H9 (cell line): ENCODE data around the gene TMEM163. TPM values are rescaled to one million over a fixed set of nuclear protein-coding genes. Genes with fewer than 3 reads are reported as not detected.

Experiments used
- DNase-seq: peaks from one replicate; pipeline ENCODE4 v3.0.0-alpha.2; 2017
- H2AFZ ChIP-seq: one replicate; pipeline ENCODE4 v1.6.1; 2013; ENCODE audit warnings: mild to moderate bottlenecking, low read length, control low read depth, moderate library complexity
- H2AK5ac ChIP-seq: 2 replicates; pipeline ENCODE4 v1.6.1; 2013; ENCODE audit warnings: low read length, control low read depth, mixed read lengths; ENCODE audit not compliant: insufficient read length
- H2BK120ac ChIP-seq: one replicate; pipeline ENCODE4 v1.6.1; 2013; ENCODE audit warnings: low read depth, mild to moderate bottlenecking, low read length, control low read depth, inconsistent platforms; ENCODE audit not compliant: poor library complexity, severe bottlenecking
- H2BK12ac ChIP-seq: 2 replicates; pipeline ENCODE4 v1.6.1; 2013; ENCODE audit warnings: low read length, control low read depth, mixed read lengths, low read depth; ENCODE audit not compliant: insufficient read length
- H2BK15ac ChIP-seq: 2 replicates; pipeline ENCODE4 v1.6.1; 2013; ENCODE audit warnings: low read depth, low read length, control low read depth
- H2BK20ac ChIP-seq: one replicate; pipeline ENCODE4 v1.6.1; 2013; ENCODE audit warnings: low read depth, mild to moderate bottlenecking, low read length, control low read depth, inconsistent platforms; ENCODE audit not compliant: poor library complexity, severe bottlenecking
- H2BK5ac ChIP-seq: 2 replicates; pipeline ENCODE4 v1.6.1; 2013; ENCODE audit warnings: low read length, control low read depth, mixed read lengths; ENCODE audit not compliant: insufficient read length
- H3K14ac ChIP-seq: 2 replicates; pipeline ENCODE4 v1.6.1; 2013; ENCODE audit warnings: low read length, control low read depth; ENCODE audit not compliant: insufficient read depth
- H3K18ac ChIP-seq: 2 replicates; pipeline ENCODE4 v1.6.1; 2013; ENCODE audit warnings: low read depth, mild to moderate bottlenecking, mixed read lengths, low read length, control low read depth; ENCODE audit not compliant: insufficient read length
- H3K23ac ChIP-seq: 2 replicates; pipeline ENCODE4 v1.6.1; 2013; ENCODE audit warnings: low read length, control low read depth, mixed read lengths, low read depth; ENCODE audit not compliant: insufficient read length
- H3K23me2 ChIP-seq: 2 replicates; pipeline ENCODE4 v1.6.1; 2013; ENCODE audit warnings: low read depth, mild to moderate bottlenecking, mixed read lengths, low read length, control low read depth; ENCODE audit not compliant: insufficient read length, poor library complexity, severe bottlenecking
- H3K27ac ChIP-seq: 2 replicates; pipeline ENCODE4 v1.5.1; 2013; ENCODE audit warnings: low read length, control low read depth, mixed read lengths, low read depth; ENCODE audit not compliant: insufficient read length
- H3K27me3 ChIP-seq: 2 replicates; pipeline ENCODE4 v1.6.1; 2013; ENCODE audit warnings: low read length, control low read depth, inconsistent platforms; ENCODE audit not compliant: insufficient read depth
- H3K4ac ChIP-seq: 2 replicates; pipeline ENCODE4 v1.6.1; 2013; ENCODE audit warnings: low read depth, mild to moderate bottlenecking, control low read depth, inconsistent platforms, low read length, moderate library complexity
- H3K4me1 ChIP-seq: 2 replicates; pipeline ENCODE4 v1.6.1; 2013; ENCODE audit warnings: low read length, control low read depth, inconsistent platforms; ENCODE audit not compliant: insufficient read depth
- H3K4me2 ChIP-seq: 2 replicates; pipeline ENCODE4 v1.6.1; 2013; ENCODE audit warnings: low read length, control low read depth, mixed read lengths; ENCODE audit not compliant: insufficient read length, insufficient read depth
- H3K56ac ChIP-seq: 2 replicates; pipeline ENCODE4 v1.6.1; 2013; ENCODE audit warnings: low read depth, mild to moderate bottlenecking, mixed read lengths, low read length, control low read depth; ENCODE audit not compliant: insufficient read length
- H3K79me1 ChIP-seq: 2 replicates; pipeline ENCODE4 v1.6.1; 2013; ENCODE audit warnings: low read depth, mild to moderate bottlenecking, moderate library complexity, low read length, control low read depth, inconsistent platforms; ENCODE audit not compliant: insufficient read depth, poor library complexity, severe bottlenecking
- H3K79me2 ChIP-seq: 2 replicates; pipeline ENCODE4 v1.6.1; 2013; ENCODE audit warnings: low read length, control low read depth, inconsistent platforms; ENCODE audit not compliant: insufficient read depth
- H3K9ac ChIP-seq: 2 replicates; pipeline ENCODE4 v1.6.1; 2013; ENCODE audit warnings: low read length, control low read depth, mixed read lengths; ENCODE audit not compliant: insufficient read length; ENCODE audit errors: extremely low read depth
- H3K9me3 ChIP-seq: one replicate; pipeline ENCODE4 v1.6.1; 2013; ENCODE audit warnings: low read depth, low read length, inconsistent platforms; ENCODE audit not compliant: control insufficient read depth
- H3T11ph ChIP-seq: one replicate; pipeline ENCODE4 v1.6.1; 2013; ENCODE audit warnings: mild to moderate bottlenecking, low read length, control low read depth, inconsistent platforms
- H4K20me1 ChIP-seq: one replicate; pipeline ENCODE4 v1.6.1; 2013; ENCODE audit not compliant: control insufficient read depth, insufficient read length, insufficient read depth
- H4K5ac ChIP-seq: 2 replicates; pipeline ENCODE4 v1.6.1; 2013; ENCODE audit warnings: low read depth, mild to moderate bottlenecking, mixed read lengths, low read length, control low read depth; ENCODE audit not compliant: insufficient read length
- H4K8ac ChIP-seq: replicated peaks from 2 replicates; pipeline ENCODE4 v1.6.1; 2013; ENCODE audit warnings: low read length, control low read depth, mixed read lengths, low read depth; ENCODE audit not compliant: insufficient read length
- H4K91ac ChIP-seq: 2 replicates; pipeline ENCODE4 v1.6.1; 2013; ENCODE audit warnings: low read depth, mild to moderate bottlenecking, moderate library complexity, mixed read lengths, low read length, control low read depth; ENCODE audit not compliant: insufficient read length
- H3K27ac Mint-ChIP-seq, 3 experiments: 2 replicates in 2 of 3; 3 replicates in 1 of 3; pipeline ENCODE4 v1.8.0; 2020 to 2021; ENCODE audit warnings: mixed read lengths in 3 of 3, mild to moderate bottlenecking in 1 of 3, moderate library complexity in 1 of 3
- H3K27me3 Mint-ChIP-seq: 2 replicates; pipeline ENCODE4 v1.8.0; 2021; ENCODE audit warnings: low read depth, mild to moderate bottlenecking, moderate library complexity, mixed read lengths
- H3K36me3 Mint-ChIP-seq, 3 experiments: 2 replicates in 2 of 3; 3 replicates in 1 of 3; pipeline ENCODE4 v1.8.0; 2020 to 2021; ENCODE audit warnings: low read depth in 3 of 3, mixed read lengths in 3 of 3; ENCODE audit not compliant: insufficient read depth in 1 of 3
- H3K4me1 Mint-ChIP-seq, 2 experiments: 2 replicates each; pipeline ENCODE4 v1.8.0; 2020; ENCODE audit warnings: mixed read lengths in 2 of 2
- H3K4me3 Mint-ChIP-seq, 2 experiments: 2 replicates in 1 of 2; 3 replicates in 1 of 2; pipeline ENCODE4 v1.8.0; 2020 to 2021; ENCODE audit warnings: mild to moderate bottlenecking in 2 of 2, mixed read lengths in 2 of 2, moderate library complexity in 1 of 2
- H3K9me3 Mint-ChIP-seq, 2 experiments: 2 replicates in 1 of 2; 3 replicates in 1 of 2; pipeline ENCODE4 v1.8.0; 2020; ENCODE audit warnings: mild to moderate bottlenecking in 2 of 2, mixed read lengths in 2 of 2, moderate library complexity in 1 of 2
- CTCF ChIP-seq: fragments of 200-600 bp; sonication (generic); conservative IDR thresholded peaks from 3 replicates; pipeline ENCODE4 v1.8.0; 2021; ENCODE audit warnings: antibody characterized with exemption, mild to moderate bottlenecking
- WGBS: extraction: QIAGEN DNeasy Blood & Tissue Kit; methylation state at CpG from one replicate; pipeline ENCODE4 v1.1.7; 2013; ENCODE audit warnings: missing lambda C conversion rate, low lambda C conversion rate, mixed read lengths; ENCODE audit not compliant: insufficient read length; ENCODE audit errors: extremely low coverage; 5-methylcytosine and 5-hydroxymethylcytosine counted together
- total RNA-seq: library from RNA; stranded (reverse); gene quantifications from 2 replicates; pipeline ENCODE4 v1.2.1, GENCODE V29; 2021

Gene TMEM163
- total RNA-seq, 1 experiment from 2014 or later, result 0.39 TPM

- Histone ChIP-seq H4K8ac (no peak overlapping the region), H3K23ac (no peak overlapping the region), H3K79me1 (no peaks in the 10 kb centered on the region), H2BK15ac (no peak overlapping the region), H2BK20ac (no peak overlapping the region), H2BK12ac (no peak overlapping the region), H2BK120ac (no peak overlapping the region), H4K91ac (no peak overlapping the region), H3K4me1 (no peaks in the 10 kb centered on the region), H2AFZ (no peak overlapping the region), H4K20me1 (no peaks in the 10 kb centered on the region), H2BK5ac (no peak overlapping the region), H3K4me2 (no peak overlapping the region), H3K4ac (no peak overlapping the region), H3K27ac (no peak overlapping the region), H2AK5ac (no peak overlapping the region), H3K14ac (no peak overlapping the region), H3K79me2 (no peaks in the 10 kb centered on the region), H4K5ac (no peak overlapping the region), H3T11ph (no peak overlapping the region), H3K23me2 (no peaks in the 10 kb centered on the region), H3K9me3 (no peaks in the 10 kb centered on the region), H3K9ac (no peak overlapping the region), H3K18ac (no peak overlapping the region), H3K27me3 (no peaks in the 10 kb centered on the region), H3K56ac (no peak overlapping the region)
- H3K27me3 Mint-ChIP-seq, result no peaks in the 10 kb centered on the region
- no peak for DNase-seq
- H3K4me3 Mint-ChIP-seq, result no peak overlapping the region
- H3K36me3 Mint-ChIP-seq, result peaks cover 7 to 13% (median 13%) of the 10 kb centered on the region in 3 experiments; a peak in 6 of 7 replicates
- H3K27ac Mint-ChIP-seq, result peak overlapping the region in 1 of 3 experiments; percentile 72; a peak in 2 of 7 replicates
- no peaks in the 10 kb centered on the region for H3K9me3 Mint-ChIP-seq
- peaks cover 12 to 14% of the 10 kb centered on the region in 2 experiments; a peak in 3 of 4 replicates for H3K4me1 Mint-ChIP-seq
- no peak for TF ChIP-seq CTCF
- WGBS, result no CpG with 5 or more reads among the region's 9 CpGs
Measured at GRCh38 chr2:134452042-134452733, 266.6 kb downstream of the TMEM163 start.
